ENCODE data around the gene ZNF667. TPM values are rescaled to one million over a fixed set of nuclear protein-coding genes. Genes with fewer than 3 reads are reported as not detected.
A peak's percentile ranks its signal among the peaks of the same experiment; 100 is the strongest.

Gene ZNF667
- total and polyA plus RNA-seq, 12 donors, result 1.5 to 6.9 (median 4.7) TPM

- DNase-seq, result no peak
- peak in 1 of 8 donors; percentile 2 for ATAC-seq
- H3K36me3 ChIP-seq, result peaks cover 3 to 52% (median 34%) of the 10 kb centered on the region in 9 donors
- peak overlapping the region; percentile 57 to 80 (median 72) for H3K4me3 ChIP-seq
- intact Hi-C loops (cut with DNase I), result loop anchor here in 5 of 10 donors (5.0 to 10.0 kb wide), 5 partner anchors 73 to 268 kb away; partner anchors contain the start of genes ZNF667 (in 2 of the 5), ZFP28 (in 1 of the 5), ZNF471 (in 1 of the 5) and ZNF835 (in 1 of the 5)
- H3K9me3 ChIP-seq, result peaks cover 0 to 80% (median 35%) of the 10 kb centered on the region in 11 donors
- peaks cover 4 to 20% (median 14%) of the 10 kb centered on the region in 9 donors for H3K4me1 ChIP-seq
- peak overlapping the region in 6 of 10 donors; percentile 93 to 98 (median 97) for H3K27ac ChIP-seq
- H3K27me3 ChIP-seq, result no peaks in the 10 kb centered on the region
- 51 to 54% methylated on average over 9 of the region's 9 CpGs for WGBS, 2 donors
- TF ChIP-seq CTCF (IDR thresholded peaks at IDR 0.05), result no peak
Measured at GRCh38 chr19:56404705-56405056, 72.5 kb downstream of the ZNF667 start.

- peak; percentile 97 to 98 for DNase-seq
- TF ChIP-seq CTCF (IDR thresholded peaks at IDR 0.05), result no peak
- H3K4me3 ChIP-seq, result peak within 1 kb of the TSS; percentile 57 to 80 (median 72)
- H3K4me1 ChIP-seq, result peaks cover 4 to 20% (median 14%) of the 10 kb centered on the region in 9 donors
- 0 to 1% methylated on average over 68 to 70 of the region's 70 CpGs for WGBS, 2 donors
- H3K27me3 ChIP-seq, result no peaks in the 10 kb centered on the region
- peaks cover 0 to 52% (median 30%) of the 10 kb centered on the region in 9 donors for H3K36me3 ChIP-seq
- intact Hi-C loops (cut with DNase I), result loop anchor here in 4 of 10 donors (5.0 to 10.0 kb wide), 4 partner anchors 73 to 268 kb away; partner anchors contain the start of genes ZNF667 (in 2 of the 4), ZFP28 (in 1 of the 4), ZNF471 (in 1 of the 4) and ZNF835 (in 1 of the 4)
- ATAC-seq, result peak; percentile 97 to 99 (median 99)
- H3K27ac ChIP-seq, result peak within 1 kb of the TSS; percentile 93 to 99 (median 96)
- peaks cover 0 to 80% (median 30%) of the 10 kb centered on the region in 11 donors for H3K9me3 ChIP-seq
Measured at GRCh38 chr19:56403764-56404704, 73.1 kb downstream of the ZNF667 start, which contains the start of gene ZNF583. Gene ZNF583, plus strand, starts transcription at chr19:56404332. Its CDS starts 2,783 bp downstream, at chr19:56407115.

GRCh38 chr19:56403261-56403660 is 73.9 kb downstream of the ZNF667 start:
- DNase-seq, result no peak
- H3K4me1 ChIP-seq, result peaks cover 4 to 20% (median 14%) of the 10 kb centered on the region in 9 donors
- ATAC-seq, result no peak
- TF ChIP-seq CTCF (IDR thresholded peaks at IDR 0.05), result no peak
- intact Hi-C loops (cut with DNase I), result loop anchor here in 4 of 10 donors (5.0 to 10.0 kb wide), 4 partner anchors 74 to 269 kb away; partner anchors contain the start of genes ZNF667 (in 2 of the 4), ZFP28 (in 1 of the 4), ZNF471 (in 1 of the 4) and ZNF835 (in 1 of the 4)
- H3K4me3 ChIP-seq, result peak overlapping the region; percentile 57 to 80 (median 72)
- WGBS, 2 donors, result 15 to 18% methylated on average over 9 of the region's 9 CpGs
- peaks cover 0 to 52% (median 30%) of the 10 kb centered on the region in 9 donors for H3K36me3 ChIP-seq
- peaks cover 0 to 80% (median 23%) of the 10 kb centered on the region in 11 donors for H3K9me3 ChIP-seq
- peak overlapping the region; percentile 93 to 99 (median 96) for H3K27ac ChIP-seq
- no peaks in the 10 kb centered on the region for H3K27me3 ChIP-seq

GRCh38 chr19:56400485-56400884 is 76.7 kb downstream of the ZNF667 start:
- H3K9me3 ChIP-seq, result peaks cover 0 to 80% (median 20%) of the 10 kb centered on the region in 11 donors
- WGBS, 2 donors, result 97% methylated on average over 4 of the region's 4 CpGs

More at GRCh38 chr19:56400485-56400884, 76.7 kb downstream of the ZNF667 start:
- TF ChIP-seq CTCF (IDR thresholded peaks at IDR 0.05), result no peak
- H3K4me1 ChIP-seq, result peaks cover 4 to 19% (median 14%) of the 10 kb centered on the region in 9 donors
- DNase-seq (no peak), ATAC-seq (no peak)
- H3K36me3 ChIP-seq, result peaks cover 0 to 46% (median 18%) of the 10 kb centered on the region in 9 donors
- no peak overlapping the region for H3K4me3 ChIP-seq
- intact Hi-C loops (cut with DNase I), result loop anchor here in 4 of 10 donors (5.0 to 10.0 kb wide), 4 partner anchors 77 to 272 kb away; partner anchors contain the start of genes ZNF667 (in 2 of the 4), ZFP28 (in 1 of the 4), ZNF471 (in 1 of the 4) and ZNF835 (in 1 of the 4)
- H3K27ac ChIP-seq, result no peak overlapping the region
- H3K27me3 ChIP-seq, result no peaks in the 10 kb centered on the region
